ENCODE measurements around the gene TAOK1.

The TAOK1 gene

GRCh38 chr17:29567554-29568330, 177.6 kb downstream of the TAOK1 start (continued):
- TF ChIP-seq KLF7 (tag by site-specific recombination; IDR thresholded peaks at IDR 0.05; ENCODE audit: borderline replicate concordance): 0 out of 2 replicates have a peak, but pooled peaks have one; percentile 41
- 0 out of 2 replicates have a peak, but pooled peaks have one; percentile 2 for TF ChIP-seq ZFHX2 (tag by site-specific recombination; conservative IDR thresholded peaks at IDR 0.05)
- 0 out of 2 replicates have a peak, but pooled peaks have one; percentile 7 for TF ChIP-seq FEZF1 (tag by site-specific recombination; IDR thresholded peaks at IDR 0.05)
- no peak for TF ChIP-seq ZNF433 (tag by site-specific recombination; IDR thresholded peaks at IDR 0.05; ENCODE audit: low read depth)
- TF ChIP-seq, protein P1, sequence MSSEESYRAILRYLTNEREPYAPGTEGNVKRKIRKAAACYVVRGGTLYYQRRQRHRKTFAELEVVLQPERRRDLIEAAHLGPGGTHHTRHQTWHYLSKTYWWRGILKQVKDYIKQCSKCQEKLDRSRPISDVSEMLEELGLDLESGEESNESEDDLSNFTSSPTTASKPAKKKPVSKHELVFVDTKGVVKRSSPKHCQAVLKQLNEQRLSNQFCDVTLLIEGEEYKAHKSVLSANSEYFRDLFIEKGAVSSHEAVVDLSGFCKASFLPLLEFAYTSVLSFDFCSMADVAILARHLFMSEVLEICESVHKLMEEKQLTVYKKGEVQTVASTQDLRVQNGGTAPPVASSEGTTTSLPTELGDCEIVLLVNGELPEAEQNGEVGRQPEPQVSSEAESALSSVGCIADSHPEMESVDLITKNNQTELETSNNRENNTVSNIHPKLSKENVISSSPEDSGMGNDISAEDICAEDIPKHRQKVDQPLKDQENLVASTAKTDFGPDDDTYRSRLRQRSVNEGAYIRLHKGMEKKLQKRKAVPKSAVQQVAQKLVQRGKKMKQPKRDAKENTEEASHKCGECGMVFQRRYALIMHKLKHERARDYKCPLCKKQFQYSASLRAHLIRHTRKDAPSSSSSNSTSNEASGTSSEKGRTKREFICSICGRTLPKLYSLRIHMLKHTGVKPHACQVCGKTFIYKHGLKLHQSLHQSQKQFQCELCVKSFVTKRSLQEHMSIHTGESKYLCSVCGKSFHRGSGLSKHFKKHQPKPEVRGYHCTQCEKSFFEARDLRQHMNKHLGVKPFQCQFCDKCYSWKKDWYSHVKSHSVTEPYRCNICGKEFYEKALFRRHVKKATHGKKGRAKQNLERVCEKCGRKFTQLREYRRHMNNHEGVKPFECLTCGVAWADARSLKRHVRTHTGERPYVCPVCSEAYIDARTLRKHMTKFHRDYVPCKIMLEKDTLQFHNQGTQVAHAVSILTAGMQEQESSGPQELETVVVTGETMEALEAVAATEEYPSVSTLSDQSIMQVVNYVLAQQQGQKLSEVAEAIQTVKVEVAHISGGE (tag by site-specific recombination; conservative IDR thresholded peaks at IDR 0.05; ENCODE audit: low read depth): peak; percentile 50; the same call in 1 of the 2 replicates
- TF ChIP-seq ZNF530 (tag by site-specific recombination; IDR thresholded peaks at IDR 0.05; ENCODE audit: low read depth): no peak
- TF ChIP-seq PRDM4 (tag by site-specific recombination; IDR thresholded peaks at IDR 0.05): 0 out of 2 replicates have a peak, but pooled peaks have one; percentile 41
- no peak for TF ChIP-seq ZNF416 (tag by site-specific recombination; IDR thresholded peaks at IDR 0.05)
- TF ChIP-seq, protein P2, sequence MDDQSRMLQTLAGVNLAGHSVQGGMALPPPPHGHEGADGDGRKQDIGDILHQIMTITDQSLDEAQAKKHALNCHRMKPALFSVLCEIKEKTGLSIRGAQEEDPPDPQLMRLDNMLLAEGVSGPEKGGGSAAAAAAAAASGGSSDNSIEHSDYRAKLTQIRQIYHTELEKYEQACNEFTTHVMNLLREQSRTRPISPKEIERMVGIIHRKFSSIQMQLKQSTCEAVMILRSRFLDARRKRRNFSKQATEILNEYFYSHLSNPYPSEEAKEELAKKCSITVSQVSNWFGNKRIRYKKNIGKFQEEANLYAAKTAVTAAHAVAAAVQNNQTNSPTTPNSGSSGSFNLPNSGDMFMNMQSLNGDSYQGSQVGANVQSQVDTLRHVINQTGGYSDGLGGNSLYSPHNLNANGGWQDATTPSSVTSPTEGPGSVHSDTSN (CRISPR knock-in tag; IDR thresholded peaks at IDR 0.05): peak; percentile 18; the same call in 1 of the 2 replicates
- no peak for TF ChIP-seq IKZF3 (tag by site-specific recombination; IDR thresholded peaks at IDR 0.05)
- TF ChIP-seq MYNN (tag by site-specific recombination; IDR thresholded peaks at IDR 0.05; ENCODE audit: borderline replicate concordance): no peak
- TF ChIP-seq GLIS2 (tag by site-specific recombination; IDR thresholded peaks at IDR 0.05): peak; percentile 88
- peak; percentile 63 for TF ChIP-seq ZNF423 (tag by site-specific recombination; IDR thresholded peaks at IDR 0.05)
- TF ChIP-seq ZNF174 (tag by site-specific recombination; IDR thresholded peaks at IDR 0.05): no peak
- peak; percentile 58 for TF ChIP-seq ZBTB26 (tag by site-specific recombination; optimal IDR thresholded peaks at IDR 0.05)
- no peak for TF ChIP-seq ZNF626 (tag by site-specific recombination; IDR thresholded peaks at IDR 0.05)
- TF ChIP-seq, protein P3, sequence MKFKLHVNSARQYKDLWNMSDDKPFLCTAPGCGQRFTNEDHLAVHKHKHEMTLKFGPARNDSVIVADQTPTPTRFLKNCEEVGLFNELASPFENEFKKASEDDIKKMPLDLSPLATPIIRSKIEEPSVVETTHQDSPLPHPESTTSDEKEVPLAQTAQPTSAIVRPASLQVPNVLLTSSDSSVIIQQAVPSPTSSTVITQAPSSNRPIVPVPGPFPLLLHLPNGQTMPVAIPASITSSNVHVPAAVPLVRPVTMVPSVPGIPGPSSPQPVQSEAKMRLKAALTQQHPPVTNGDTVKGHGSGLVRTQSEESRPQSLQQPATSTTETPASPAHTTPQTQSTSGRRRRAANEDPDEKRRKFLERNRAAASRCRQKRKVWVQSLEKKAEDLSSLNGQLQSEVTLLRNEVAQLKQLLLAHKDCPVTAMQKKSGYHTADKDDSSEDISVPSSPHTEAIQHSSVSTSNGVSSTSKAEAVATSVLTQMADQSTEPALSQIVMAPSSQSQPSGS (tag by site-specific recombination; IDR thresholded peaks at IDR 0.05; ENCODE audit: low read depth): no peak
- peak; percentile 70; the same call in 1 of the 2 replicates for TF ChIP-seq ZNF777 (tag by site-specific recombination; IDR thresholded peaks at IDR 0.05; ENCODE audit: borderline replicate concordance)
- no peak for TF ChIP-seq ZNF175 (tag by site-specific recombination; IDR thresholded peaks at IDR 0.05)
- TF ChIP-seq ZBTB20 (tag by site-specific recombination; IDR thresholded peaks at IDR 0.05): peak; percentile 82
- no peak for TF ChIP-seq ZSCAN4 (tag by site-specific recombination; IDR thresholded peaks at IDR 0.05)
- TF ChIP-seq ZNF335 (tag by site-specific recombination; conservative IDR thresholded peaks at IDR 0.05): peak; percentile 90
- TF ChIP-seq SP3 (tag by site-specific recombination; IDR thresholded peaks at IDR 0.05): no peak
- TF ChIP-seq ZNF639 (tag by site-specific recombination; IDR thresholded peaks at IDR 0.05): no peak

Data from HEK293 (cell line).